GM18873 (cell line): ENCODE measurements around the gene PSKH1.

Experiments
- ATAC-seq: cut with Tn5 transposase; IDR thresholded peaks from one replicate; pipeline ENCODE4 v1.9.1; 2021; ENCODE audit warnings: mild to moderate bottlenecking, moderate library complexity, moderate number of reproducible peaks; ENCODE audit not compliant: unreplicated experiment, low FRiP score

Gene PSKH1

DNA sequence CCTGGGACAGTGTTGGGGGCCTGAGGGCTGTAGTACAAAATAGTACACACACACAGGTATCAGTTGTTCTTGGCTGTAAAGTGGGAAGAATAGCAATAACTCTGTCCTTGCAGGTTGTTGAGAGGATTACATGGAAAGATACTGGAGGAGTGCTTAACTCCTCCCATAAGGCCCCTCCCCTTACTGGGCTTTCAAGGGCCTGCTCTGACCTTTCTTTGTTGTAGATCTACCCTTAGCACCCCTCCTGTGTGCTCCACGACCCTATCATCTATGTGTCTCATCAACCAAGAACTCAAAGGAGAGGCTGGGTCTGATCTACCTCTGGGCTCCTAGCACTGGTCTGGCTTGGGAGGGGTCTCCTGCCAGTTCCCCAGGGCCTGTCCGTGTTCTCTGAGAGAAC is 28.5 kb upstream of the PSKH1 start:
- no peak for ATAC-seq

DNA sequence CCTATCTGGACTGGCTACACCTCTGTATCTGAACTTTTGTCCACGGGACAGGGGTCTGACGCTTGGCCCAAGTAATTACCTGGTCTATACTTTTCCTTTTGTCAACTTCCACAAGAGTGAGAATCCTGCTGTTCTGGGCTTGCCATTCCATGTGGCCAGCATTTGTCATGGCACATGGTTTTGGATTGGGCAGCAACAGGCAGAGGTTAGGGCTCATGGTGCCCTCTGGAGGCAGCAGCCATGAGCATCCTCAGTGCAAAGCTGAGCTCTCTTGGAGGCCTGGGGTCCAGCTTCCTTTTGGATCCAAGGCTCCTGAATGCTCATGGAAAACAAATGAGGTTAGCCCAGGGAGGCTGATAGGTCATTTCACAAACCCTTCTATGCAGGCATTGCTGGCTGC is 27.7 kb upstream of the PSKH1 start:
- ATAC-seq, result no peak

DNA sequence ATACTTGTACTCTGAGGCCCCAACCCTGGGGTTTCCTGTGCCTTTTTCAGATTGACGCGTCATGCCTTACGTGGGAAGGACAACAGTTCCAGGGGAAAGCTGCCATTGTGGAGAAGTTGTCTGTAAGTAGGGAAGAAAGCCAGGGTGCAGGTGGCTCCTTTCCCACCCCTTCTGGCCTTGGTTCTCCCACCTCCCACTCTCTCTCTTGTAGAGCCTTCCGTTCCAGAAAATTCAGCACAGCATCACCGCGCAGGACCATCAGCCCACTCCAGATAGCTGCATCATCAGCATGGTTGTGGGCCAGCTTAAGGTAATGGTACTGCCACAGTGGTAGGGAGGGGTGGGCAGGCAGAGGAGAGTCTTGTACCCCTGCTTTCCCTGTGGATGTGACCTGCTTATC is 24.8 kb upstream of the PSKH1 start:
- ATAC-seq, result no peak

DNA sequence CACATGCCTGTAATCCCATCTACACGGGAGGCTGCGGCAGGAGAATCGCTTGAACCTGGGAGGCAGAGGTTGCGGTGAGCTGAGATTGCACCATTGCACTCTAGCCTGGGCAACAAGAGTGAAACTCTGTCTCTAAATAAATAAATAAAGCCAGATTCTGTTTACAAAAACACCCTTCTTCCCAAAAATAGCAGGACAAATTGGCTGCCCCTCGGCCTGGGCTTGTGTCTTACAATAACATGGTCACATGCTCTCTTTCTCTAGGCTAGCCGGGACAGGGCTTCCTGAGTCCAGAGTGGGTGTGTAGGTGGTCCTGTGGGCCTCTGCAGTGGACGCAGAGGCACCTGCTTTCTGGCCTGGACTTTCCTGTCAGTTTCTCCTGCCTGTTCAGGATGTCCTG is 23.4 kb upstream of the PSKH1 start:
- no peak for ATAC-seq

DNA sequence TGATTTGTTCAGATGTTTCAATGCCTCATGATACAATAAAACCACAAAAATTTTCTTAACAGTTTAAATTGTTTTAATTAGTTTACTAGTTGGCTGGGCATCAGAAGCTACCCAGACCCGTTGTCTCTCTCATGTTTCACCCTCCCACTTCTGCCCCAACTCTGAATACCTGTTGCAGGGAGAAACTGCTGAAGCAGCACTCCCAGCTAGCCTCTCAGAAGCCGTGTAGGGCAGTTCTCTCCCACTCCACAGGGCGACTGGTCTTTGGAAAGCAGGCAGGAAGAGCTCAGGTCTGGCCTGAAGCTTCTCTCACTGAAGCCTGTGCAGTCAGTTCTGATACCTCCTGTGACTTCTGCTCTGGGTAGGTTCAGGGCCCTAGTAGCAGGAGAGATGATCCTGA is 21.8 kb upstream of the PSKH1 start:
- no peak for ATAC-seq

DNA sequence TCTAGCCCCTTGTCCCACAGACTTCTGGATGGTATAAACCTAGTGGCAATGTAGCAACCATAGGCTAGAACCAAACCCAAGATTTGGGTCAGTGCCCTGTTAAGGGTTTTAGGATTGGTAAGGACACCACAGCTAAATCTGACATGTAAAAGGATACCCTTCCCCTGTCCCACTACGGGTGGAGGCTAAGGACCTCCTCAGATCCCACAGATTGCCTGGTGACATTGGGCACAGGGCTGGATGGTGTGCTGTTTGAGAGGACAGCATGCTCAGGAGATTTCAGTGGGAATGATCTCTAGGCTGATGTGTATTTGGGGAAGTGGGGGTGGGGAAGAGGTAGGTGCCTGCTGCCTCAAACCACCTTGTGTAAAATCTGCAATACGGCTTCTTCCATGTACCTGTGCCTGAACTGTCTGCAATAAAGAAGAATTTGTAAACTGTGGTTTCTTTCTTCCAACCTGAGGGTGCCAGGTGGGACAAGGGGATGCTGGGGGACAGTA is 20.9 kb upstream of the PSKH1 start:
- ATAC-seq, result no peak

DNA sequence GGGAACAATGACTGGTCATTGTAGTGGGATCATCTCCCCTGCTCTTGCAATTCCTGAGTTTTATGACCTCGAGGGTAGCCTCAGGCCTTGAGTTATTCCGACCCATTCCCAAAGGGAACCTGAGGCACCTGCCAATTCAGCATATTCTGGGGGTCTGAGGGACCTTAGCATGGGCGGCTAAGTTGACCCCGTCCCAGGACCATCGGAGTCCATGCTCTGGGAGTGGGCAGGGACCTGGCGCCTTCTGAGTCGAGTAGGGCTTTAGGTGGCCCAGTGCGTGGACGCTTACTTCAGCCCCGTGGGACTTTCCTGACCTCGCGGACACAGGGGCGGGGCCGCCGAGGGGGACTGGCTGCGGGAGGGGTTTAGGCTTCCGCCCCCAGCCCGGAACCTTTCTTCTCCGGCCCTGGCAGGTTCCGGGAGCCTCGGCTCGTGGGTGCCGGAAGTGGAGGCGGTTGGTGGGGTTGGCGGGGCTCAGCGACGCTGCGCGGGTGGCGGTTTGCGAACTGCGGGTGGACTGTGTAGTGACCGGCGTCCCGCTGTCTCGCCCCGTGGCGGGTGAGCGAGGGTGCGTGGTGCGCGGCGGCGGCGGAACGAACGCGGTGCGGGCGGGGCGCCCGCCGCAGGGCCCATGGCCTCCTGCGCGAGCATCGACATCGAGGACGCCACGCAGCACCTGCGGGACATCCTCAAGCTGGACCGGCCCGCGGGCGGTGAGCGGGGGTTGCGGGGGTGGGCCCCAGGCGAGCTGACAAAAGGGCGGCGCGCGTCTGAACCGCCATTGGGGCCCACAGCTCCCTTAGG is 20.2 kb upstream of the PSKH1 start, which contains the start of gene EDC4:
Gene EDC4 (plus strand): TSS at position 422 of the 804 bp plus-strand sequence. CDS start 210 bp downstream, at position 632.
- peak; percentile 69 for ATAC-seq

DNA sequence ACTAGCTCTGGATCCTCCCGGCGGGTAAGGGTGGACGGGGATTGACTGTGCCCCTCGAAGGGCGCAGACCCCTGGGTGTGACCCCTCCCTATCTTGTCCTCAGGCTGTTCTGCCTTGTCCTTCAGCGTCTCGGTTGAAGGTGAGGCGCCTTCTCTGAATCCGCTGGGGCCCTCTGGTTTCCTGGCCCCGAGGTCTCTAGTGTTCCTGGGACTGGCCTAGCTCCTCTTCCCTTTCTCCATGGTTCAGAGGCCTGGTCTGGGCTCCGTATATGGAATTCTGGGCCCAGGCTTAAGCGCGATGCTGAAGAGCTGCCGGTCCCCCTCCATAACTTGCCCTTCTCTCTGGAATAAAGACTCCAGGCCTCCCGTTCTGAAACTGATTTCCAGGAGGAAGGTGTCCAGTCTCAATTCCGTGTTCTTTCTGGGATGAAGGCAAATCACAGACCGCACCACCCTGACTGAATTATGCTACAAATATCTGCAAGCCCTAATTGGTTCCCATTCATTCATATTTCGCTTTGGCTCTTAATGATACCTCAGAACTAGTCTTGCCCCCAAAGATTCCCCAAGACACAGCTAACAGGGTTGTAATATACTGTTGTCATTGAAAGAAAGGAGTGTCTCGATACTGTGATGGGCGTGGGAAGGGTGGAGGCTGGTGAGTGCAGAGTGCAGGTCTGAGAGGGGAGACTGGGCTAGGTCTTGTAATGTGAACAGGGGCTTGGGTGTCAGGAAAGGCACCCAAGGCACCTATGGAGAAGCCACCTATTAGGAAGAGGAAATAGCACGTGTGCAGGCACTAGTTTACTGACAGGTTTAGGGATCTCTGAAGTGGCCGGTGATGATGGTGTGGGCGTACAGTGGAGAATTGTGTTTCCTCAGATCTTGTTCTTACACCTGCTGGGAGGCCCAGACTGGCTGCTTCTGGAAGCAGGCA is 19.4 kb upstream of the PSKH1 start:
- no peak for ATAC-seq

DNA sequence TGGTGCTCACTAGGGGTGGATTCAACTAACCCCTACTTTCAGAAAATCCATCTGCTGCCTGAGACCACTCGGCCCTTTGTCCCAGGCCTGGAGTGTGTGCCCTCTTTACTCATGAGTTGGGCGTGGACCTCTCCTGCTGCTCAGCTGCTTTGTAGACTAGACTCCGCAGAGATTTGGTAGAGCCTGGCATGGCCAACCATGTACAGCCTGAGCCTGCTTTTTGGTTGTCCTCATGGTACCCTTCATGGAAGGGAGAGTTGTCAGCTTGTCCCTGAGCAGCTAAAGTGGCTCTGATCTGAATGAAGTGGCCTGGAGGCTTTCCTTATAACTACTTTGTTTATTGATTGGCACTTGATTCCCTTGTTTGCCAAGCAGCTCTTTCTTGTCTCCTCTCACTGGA is 18.7 kb upstream of the PSKH1 start:
- ATAC-seq, result no peak

DNA sequence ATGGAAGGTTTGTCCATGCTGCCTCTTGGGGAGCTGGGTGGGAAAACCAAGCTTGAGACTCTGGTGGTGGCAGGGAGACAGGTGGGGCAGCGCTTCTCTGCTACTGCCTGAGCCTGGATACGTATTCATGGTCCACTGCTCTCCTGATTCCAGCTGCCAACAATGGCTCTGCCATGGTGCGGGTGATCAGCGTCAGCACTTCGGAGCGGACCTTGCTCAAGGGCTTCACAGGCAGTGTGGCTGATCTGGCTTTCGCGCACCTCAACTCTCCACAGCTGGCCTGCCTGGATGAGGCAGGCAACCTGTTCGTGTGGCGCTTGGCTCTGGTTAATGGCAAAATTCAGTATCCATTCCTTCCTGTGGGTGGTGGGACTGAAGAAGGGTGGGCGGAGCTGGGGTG is 16.0 kb upstream of the PSKH1 start:
- no peak for ATAC-seq

DNA sequence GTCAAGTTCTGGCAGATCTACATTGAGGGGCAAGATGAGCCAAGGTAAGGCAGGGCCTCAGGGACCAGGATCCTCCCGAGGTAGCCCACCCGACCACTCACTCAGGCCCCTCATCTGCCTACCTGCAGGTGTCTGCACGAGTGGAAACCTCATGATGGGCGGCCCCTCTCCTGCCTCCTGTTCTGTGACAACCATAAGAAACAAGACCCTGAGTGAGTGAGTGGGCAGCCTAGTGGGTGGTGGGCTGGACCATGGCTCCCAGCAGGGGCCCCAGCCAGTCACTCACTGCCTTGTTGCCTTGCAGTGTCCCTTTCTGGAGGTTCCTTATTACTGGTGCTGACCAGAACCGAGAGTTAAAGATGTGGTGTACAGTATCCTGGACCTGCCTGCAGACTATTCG is 14.8 kb upstream of the PSKH1 start:
- no peak for ATAC-seq

DNA sequence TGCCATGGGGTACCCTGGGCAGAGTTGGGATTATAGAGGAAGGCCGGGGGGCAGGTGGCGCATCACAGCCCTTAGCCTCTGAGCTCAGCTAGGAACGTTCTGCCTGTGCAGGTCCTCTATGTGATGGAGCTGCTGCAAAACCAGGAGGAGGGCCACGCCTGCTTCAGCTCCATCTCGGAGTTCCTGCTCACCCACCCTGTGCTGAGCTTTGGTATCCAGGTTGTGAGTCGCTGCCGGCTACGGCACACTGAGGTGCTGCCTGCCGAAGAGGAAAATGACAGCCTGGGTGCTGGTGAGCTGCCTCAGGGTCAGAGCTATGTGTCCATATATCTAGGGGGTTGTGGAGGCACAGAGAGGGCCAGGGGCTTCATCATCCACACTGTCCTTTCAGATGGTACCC is 14.2 kb upstream of the PSKH1 start:
- ATAC-seq, result no peak

DNA sequence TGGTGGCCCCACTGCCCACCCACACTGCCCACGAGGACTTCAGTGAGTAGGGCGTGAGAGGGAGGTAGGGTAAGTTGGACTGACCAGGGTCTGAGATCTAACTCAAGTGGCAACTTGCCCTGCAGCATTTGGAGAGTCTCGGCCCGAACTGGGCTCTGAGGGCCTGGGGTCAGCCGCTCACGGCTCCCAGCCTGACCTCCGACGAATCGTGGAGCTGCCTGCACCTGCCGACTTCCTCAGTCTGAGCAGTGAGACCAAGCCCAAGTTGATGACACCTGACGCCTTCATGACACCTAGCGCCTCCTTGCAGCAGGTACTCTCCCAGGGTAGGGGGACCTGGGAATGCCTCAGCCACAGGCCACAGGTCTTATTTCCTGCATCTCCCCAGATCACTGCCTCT is 13.6 kb upstream of the PSKH1 start:
- no peak for ATAC-seq

DNA sequence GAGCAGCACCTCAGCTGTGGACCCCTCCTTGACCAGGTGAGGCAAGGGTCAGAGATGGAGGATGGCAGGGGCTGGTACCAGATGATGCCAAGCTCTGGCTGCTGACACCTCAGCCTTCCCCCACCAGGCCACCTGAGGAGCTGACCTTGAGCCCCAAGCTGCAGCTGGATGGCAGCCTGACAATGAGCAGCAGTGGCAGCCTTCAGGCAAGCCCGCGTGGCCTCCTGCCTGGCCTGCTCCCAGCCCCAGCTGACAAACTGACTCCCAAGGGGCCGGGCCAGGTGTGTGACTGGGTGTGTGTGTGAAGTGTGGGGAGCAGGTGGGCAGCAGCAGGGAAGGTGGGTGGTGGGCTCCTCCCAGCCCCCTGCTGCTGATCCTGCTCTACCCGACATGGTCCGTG is 13.1 kb upstream of the PSKH1 start:
- ATAC-seq, result no peak

DNA sequence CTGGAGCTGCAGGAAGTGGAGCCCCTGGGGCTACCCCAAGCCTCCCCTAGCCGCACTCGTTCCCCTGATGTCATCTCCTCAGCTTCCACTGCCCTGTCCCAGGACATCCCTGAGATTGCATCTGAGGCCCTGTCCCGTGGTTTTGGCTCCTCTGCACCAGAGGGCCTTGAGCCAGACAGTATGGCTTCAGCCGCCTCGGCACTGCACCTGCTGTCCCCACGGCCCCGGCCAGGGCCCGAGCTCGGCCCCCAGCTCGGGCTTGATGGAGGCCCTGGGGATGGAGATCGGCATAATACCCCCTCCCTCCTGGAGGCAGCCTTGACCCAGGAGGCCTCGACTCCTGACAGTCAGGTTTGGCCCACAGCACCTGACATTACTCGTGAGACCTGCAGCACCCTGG is 12.5 kb upstream of the PSKH1 start:
- no peak for ATAC-seq

DNA sequence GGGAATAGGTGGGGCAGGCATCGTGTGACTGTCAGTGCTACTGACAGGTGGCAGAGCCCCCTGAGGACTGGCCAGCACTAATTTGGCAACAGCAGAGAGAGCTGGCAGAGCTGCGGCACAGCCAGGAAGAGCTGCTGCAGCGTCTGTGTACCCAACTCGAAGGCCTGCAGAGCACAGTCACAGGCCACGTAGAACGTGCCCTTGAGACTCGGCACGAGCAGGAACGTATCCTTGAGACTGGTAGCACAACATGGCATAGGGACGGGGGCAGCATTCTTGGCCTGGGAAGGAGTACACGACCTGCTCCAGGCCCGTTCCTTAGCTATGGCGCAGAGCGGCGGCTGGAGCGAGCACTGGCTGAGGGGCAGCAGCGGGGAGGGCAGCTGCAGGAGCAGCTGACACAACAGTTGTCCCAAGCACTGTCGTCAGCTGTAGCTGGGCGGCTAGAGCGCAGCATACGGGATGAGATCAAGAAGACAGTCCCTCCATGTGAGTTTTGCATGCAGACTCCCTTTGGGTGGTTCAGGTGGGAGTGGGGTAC is 11.4 kb upstream of the PSKH1 start:
- ATAC-seq, result no peak

DNA sequence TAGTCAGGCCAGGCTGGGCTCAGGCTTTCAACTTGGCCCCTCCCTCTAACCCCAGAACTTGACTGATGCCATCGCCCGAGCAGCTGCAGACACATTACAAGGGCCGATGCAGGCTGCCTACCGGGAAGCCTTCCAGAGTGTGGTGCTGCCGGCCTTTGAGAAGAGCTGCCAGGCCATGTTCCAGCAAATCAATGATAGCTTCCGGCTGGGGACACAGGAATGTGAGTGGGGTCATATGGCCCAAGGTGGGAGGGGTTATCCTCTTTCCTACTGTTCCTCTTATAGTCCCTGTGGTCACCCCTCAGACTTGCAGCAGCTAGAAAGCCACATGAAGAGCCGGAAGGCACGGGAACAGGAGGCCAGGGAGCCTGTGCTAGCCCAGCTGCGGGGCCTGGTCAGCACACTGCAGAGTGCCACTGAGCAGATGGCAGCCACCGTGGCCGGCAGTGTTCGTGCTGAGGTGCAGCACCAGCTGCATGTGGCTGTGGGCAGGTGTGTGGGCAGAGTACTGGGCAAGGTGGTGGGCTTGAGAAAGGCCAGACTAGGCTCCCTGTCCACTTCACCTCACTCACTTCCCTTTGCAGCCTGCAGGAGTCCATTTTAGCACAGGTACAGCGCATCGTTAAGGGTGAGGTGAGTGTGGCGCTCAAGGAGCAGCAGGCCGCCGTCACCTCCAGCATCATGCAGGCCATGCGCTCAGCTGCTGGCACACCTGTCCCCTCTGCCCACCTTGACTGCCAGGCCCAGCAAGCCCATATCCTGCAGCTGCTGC is 10.5 kb upstream of the PSKH1 start:
- no peak for ATAC-seq

DNA sequence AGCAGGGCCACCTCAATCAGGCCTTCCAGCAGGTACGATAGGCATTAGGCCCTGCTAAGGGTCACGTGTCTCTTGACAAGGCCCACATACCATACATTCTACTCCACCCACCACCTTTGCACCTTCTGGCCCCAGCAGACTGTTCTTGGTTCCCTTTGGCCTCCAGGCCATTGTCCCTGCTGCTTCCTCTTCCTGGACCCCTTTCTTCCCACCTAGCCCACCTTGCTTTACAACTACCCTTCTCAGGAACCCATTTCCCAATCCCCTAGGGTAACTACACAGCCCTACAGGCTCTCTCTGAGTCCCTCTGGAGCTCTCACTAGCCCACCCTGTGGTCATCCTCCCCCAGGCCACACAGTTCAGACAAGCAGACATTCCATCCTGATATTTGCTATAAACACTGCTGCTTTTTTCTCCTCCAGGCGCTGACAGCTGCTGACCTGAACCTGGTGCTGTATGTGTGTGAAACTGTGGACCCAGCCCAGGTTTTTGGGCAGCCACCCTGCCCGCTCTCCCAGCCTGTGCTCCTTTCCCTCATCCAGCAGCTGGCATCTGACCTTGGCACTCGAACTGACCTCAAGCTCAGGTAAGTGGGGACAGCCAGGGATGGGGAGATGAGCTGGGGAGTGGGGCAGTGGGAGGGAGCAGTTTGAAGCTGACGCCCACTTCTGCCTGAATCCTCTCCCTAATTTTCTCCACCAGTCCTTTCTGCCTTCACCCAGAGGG is 9.7 kb upstream of the PSKH1 start:
- no peak for ATAC-seq

DNA sequence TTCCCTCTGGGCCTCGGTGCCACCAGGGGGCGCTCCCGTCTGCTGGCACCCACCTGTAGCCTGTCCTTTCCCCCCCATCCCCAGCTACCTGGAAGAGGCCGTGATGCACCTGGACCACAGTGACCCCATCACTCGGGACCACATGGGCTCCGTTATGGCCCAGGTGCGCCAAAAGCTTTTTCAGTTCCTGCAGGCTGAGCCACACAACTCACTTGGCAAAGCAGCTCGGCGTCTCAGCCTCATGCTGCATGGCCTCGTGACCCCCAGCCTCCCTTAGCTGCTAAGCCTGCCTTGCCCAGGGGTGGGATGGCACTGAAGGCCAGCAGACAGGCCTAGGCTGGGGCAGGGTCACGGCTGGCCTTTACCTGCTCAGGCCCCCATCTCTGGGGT is 9.2 kb upstream of the PSKH1 start:
- ATAC-seq, result no peak

DNA sequence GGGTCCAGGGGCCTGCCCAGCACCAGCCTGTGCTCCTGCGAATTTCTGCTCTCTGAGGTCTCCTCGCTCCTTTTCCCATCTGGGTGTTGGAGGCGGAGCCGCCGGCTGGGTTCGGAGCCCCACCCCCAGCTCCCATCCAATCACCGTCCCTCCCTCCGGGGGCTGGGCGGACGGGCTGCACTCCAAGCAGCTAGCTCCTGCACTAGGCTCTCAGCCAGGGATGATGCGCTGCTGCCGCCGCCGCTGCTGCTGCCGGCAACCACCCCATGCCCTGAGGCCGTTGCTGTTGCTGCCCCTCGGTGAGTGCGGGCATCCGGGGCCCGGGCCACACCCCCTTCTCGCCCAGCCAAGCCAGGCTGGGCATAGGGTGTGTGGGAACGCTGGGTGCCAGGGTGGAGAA is 8.4 kb upstream of the PSKH1 start, which contains the start of gene NRN1L:
Gene NRN1L (plus strand): TSS at position 202 of the 400 bp plus-strand sequence. CDS start 19 bp downstream, at position 221.
- ATAC-seq, result no peak
